Measurements from ENCODE around the gene UNK.

DNA sequence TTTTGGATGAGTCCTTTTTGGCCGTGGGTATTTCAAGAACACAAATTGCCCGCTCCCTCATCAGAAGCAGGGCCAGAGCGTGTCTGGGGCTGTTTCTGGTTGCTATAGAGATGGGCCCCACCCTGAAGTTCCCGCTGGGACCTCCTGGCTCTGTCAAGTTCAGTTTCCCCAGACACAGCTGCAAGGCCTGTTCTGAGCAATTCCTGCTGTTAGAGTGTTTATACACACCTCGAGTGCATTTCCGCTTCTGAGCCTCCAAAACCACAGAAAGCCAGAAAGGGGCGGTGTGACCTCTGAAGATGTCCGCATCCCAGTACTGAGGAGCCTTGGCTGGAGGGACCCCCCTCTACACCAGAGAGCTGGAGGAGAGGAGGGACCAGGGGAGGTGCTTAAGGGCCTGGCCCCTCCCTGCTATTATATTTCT lies 79.9 kb downstream of the UNK start:
- no peak for TF ChIP-seq POLR2A (IDR thresholded peaks at IDR 0.05)
- no peak for TF ChIP-seq CTCF (IDR thresholded peaks at IDR 0.05)

Measured in suprapubic skin (tissue), 3 donors.